Liver (tissue), 9 donors: ENCODE results near the gene RRP1. TPM values are rescaled to one million over a fixed set of nuclear protein-coding genes. Genes with fewer than 3 reads are reported as not detected.

Source experiments
- DNase-seq: peaks from one replicate; pipeline ENCODE4 v3.0.0-alpha.2; 2017; ENCODE audit warnings: low spot score
- H3K27ac ChIP-seq, 2 donors: one replicate each; pipeline ENCODE4 v1.7.0; 2013; ENCODE audit warnings: inconsistent platforms in 2 of 2, low read length in 2 of 2, control low read depth in 1 of 2, low read depth in 1 of 2, mild to moderate bottlenecking in 1 of 2
- H3K27me3 ChIP-seq, 4 donors: one replicate each; pipeline versions ENCODE4 v1.6.1 to v1.7.0; 2013; ENCODE audit warnings: low read length in 3 of 4, inconsistent platforms in 1 of 4, mild to moderate bottlenecking in 1 of 4, moderate library complexity in 1 of 4; ENCODE audit not compliant: control insufficient read depth in 4 of 4, insufficient read depth in 4 of 4
- H3K36me3 ChIP-seq, 4 donors: one replicate each; pipeline versions ENCODE4 v1.6.1 to v1.7.0; 2013; ENCODE audit warnings: low read length in 3 of 4, mild to moderate bottlenecking in 3 of 4, low read depth in 1 of 4, moderate library complexity in 1 of 4; ENCODE audit not compliant: control insufficient read depth in 4 of 4, insufficient read depth in 3 of 4
- H3K4me1 ChIP-seq, 4 donors: one replicate each; pipeline versions ENCODE4 v1.6.1 to v1.7.0; 2013; ENCODE audit warnings: low read length in 3 of 4, mild to moderate bottlenecking in 3 of 4, moderate library complexity in 1 of 4; ENCODE audit not compliant: control insufficient read depth in 4 of 4, insufficient read depth in 4 of 4
- H3K4me3 ChIP-seq, 3 donors: one replicate each; pipeline versions ENCODE4 v1.6.1 to v1.7.0; 2013; ENCODE audit warnings: low read length in 3 of 3, control low read depth in 1 of 3, low read depth in 1 of 3, mild to moderate bottlenecking in 1 of 3
- H3K9ac ChIP-seq, 2 donors: one replicate each; pipeline ENCODE4 v1.7.0; 2013; ENCODE audit warnings: low read length in 2 of 2, mild to moderate bottlenecking in 2 of 2, moderate library complexity in 2 of 2, control low read depth in 1 of 2, low read depth in 1 of 2
- H3K9me3 ChIP-seq, 4 donors: one replicate each; pipeline versions ENCODE4 v1.6.1 to v1.7.0; 2013; ENCODE audit warnings: low read length in 3 of 4; ENCODE audit not compliant: control insufficient read depth in 4 of 4
- ATF3 ChIP-seq: IDR thresholded peaks from 2 replicates; pipeline ENCODE4 v1.6.1; 2016; ENCODE audit warnings: antibody characterized with exemption
- CTCF ChIP-seq: fragments of 150-350 bp; IDR thresholded peaks from 2 replicates; pipeline ENCODE4 v1.5.1; 2017; ENCODE audit warnings: improper control_type of control experiment, low read depth, low read length; ENCODE audit not compliant: missing input control
- EGR1 ChIP-seq, 2 donors: IDR thresholded peaks; 2 replicates each; pipeline ENCODE4 v1.6.1; 2016 to 2018; ENCODE audit warnings: antibody characterized with exemption in 2 of 2, low read depth in 2 of 2
- FOXA1 ChIP-seq: IDR thresholded peaks from 2 replicates; pipeline ENCODE4 v1.6.1; 2016; ENCODE audit warnings: antibody characterized with exemption
- FOXA2 ChIP-seq: IDR thresholded peaks from 2 replicates; pipeline ENCODE4 v1.6.1; 2016; ENCODE audit warnings: antibody characterized with exemption
- GABPA ChIP-seq, 2 donors: IDR thresholded peaks in 1 of 2; conservative IDR thresholded peaks in 1 of 2; 2 replicates each; pipeline ENCODE4 v1.6.1; 2016; ENCODE audit warnings: antibody characterized with exemption in 2 of 2, mild to moderate bottlenecking in 1 of 2, moderate library complexity in 1 of 2
- HNF4A ChIP-seq, 2 donors: conservative IDR thresholded peaks; 2 replicates each; pipeline ENCODE4 v1.6.1; 2016; ENCODE audit warnings: antibody characterized with exemption in 2 of 2, mild to moderate bottlenecking in 2 of 2
- HNF4G ChIP-seq: IDR thresholded peaks from 2 replicates; pipeline ENCODE4 v1.6.1; 2016; ENCODE audit warnings: antibody characterized with exemption
- JUND ChIP-seq, 2 donors: IDR thresholded peaks; 2 replicates each; pipeline ENCODE4 v1.6.1; 2016; ENCODE audit warnings: antibody characterized with exemption in 2 of 2
- MAX ChIP-seq: IDR thresholded peaks from 2 replicates; pipeline ENCODE4 v1.6.1; 2016; ENCODE audit warnings: antibody characterized with exemption
- NR2F2 ChIP-seq: IDR thresholded peaks from 2 replicates; pipeline ENCODE4 v1.6.1; 2016; ENCODE audit warnings: antibody characterized with exemption
- RAD21 ChIP-seq, 2 donors: IDR thresholded peaks; 2 replicates each; pipeline ENCODE4 v1.6.1; 2016; ENCODE audit warnings: antibody characterized with exemption in 2 of 2, mild to moderate bottlenecking in 2 of 2
- REST ChIP-seq: IDR thresholded peaks from 2 replicates; pipeline ENCODE4 v1.6.1; 2016; ENCODE audit warnings: antibody characterized with exemption, mild to moderate bottlenecking
- RXRA ChIP-seq, 2 donors: IDR thresholded peaks; 2 replicates each; pipeline ENCODE4 v1.6.1; 2017 to 2018; ENCODE audit warnings: antibody characterized with exemption in 2 of 2, mild to moderate bottlenecking in 1 of 2
- SP1 ChIP-seq: IDR thresholded peaks from 2 replicates; pipeline ENCODE4 v1.6.1; 2018; ENCODE audit warnings: antibody characterized with exemption, mild to moderate bottlenecking
- TAF1 ChIP-seq: conservative IDR thresholded peaks from 2 replicates; pipeline ENCODE4 v1.6.1; 2016; ENCODE audit warnings: antibody characterized with exemption, mild to moderate bottlenecking
- YY1 ChIP-seq: IDR thresholded peaks from 2 replicates; pipeline ENCODE4 v1.6.1; 2016; ENCODE audit warnings: antibody characterized with exemption, mild to moderate bottlenecking
- WGBS: extraction: QIAGEN DNeasy Blood & Tissue Kit; methylation state at CpG from one replicate; pipeline ENCODE4 v1.1.7; 2013; 5-methylcytosine and 5-hydroxymethylcytosine counted together
- polyA plus RNA-seq, 2 donors: library from polyadenylated mRNA; stranded (reverse) in 1 of 2; unstranded in 1 of 2; fragments of 200-250 nt in 1 of 2; fragments of >200 nt in 1 of 2; fragmentation: Nextera tagmentation in 1 of 2; extraction: Ambion mirVana in 1 of 2; gene quantifications; one replicate each; pipeline versions ENCODE4 v1.2.1 to v1.2.3, GENCODE V29; 2013 to 2015
- total RNA-seq, 2 donors: library from RNA; depleted of rRNA; stranded (reverse); fragments of >200 nt; gene quantifications; one replicate each; pipeline ENCODE4 v1.2.3, GENCODE V29; 2014
- TF ChIP-seq, protein P1 (sequence below): IDR thresholded peaks from 2 replicates; pipeline ENCODE4 v1.6.1; 2016; ENCODE audit warnings: antibody characterized with exemption
- donor health status: healthy.
- donor health status: healthy.
- donor health status: healthy.
- donor health status: healthy.
- donor health status: healthy.

The RRP1 gene
- total and polyA plus RNA-seq, 4 donors = 5.4 to 15.0 (median 7.7) TPM

GRCh38 chr21:43783098-43783700 is 6.2 kb upstream of the RRP1 start:
- peak overlapping the region; percentile 89 to 94 for H3K27ac ChIP-seq
- H3K27me3 ChIP-seq = no peaks in the 10 kb centered on the region
- TF ChIP-seq HNF4G (peak; percentile 28), GABPA (IDR thresholded peaks at IDR 0.05 in 1 of 2, conservative IDR thresholded peaks at IDR 0.05 in 1 of 2) (peak in 1 of 2 donors; percentile 41), SP1 (peak; percentile 91), RXRA (IDR thresholded peaks at IDR 0.05) (peak; percentile 96 to 97), JUND (IDR thresholded peaks at IDR 0.05) (peak; percentile 45 to 65), MAX (peak; percentile 90), YY1 (peak; percentile 86), HNF4A (conservative IDR thresholded peaks at IDR 0.05) (peak; percentile 80 to 88), FOXA1 (peak; percentile 54), ATF3 (no peak), NR2F2 (no peak), FOXA2 (peak; percentile 50), CTCF (no peak), EGR1 (IDR thresholded peaks at IDR 0.05; ENCODE audit: low read depth in 2 of 2) (peak in 1 of 2 donors; percentile 68), REST (peak; percentile 68), RAD21 (IDR thresholded peaks at IDR 0.05) (peak in 1 of 2 donors; percentile 65), TAF1 (peak; percentile 44)
- TF ChIP-seq, protein P1, sequence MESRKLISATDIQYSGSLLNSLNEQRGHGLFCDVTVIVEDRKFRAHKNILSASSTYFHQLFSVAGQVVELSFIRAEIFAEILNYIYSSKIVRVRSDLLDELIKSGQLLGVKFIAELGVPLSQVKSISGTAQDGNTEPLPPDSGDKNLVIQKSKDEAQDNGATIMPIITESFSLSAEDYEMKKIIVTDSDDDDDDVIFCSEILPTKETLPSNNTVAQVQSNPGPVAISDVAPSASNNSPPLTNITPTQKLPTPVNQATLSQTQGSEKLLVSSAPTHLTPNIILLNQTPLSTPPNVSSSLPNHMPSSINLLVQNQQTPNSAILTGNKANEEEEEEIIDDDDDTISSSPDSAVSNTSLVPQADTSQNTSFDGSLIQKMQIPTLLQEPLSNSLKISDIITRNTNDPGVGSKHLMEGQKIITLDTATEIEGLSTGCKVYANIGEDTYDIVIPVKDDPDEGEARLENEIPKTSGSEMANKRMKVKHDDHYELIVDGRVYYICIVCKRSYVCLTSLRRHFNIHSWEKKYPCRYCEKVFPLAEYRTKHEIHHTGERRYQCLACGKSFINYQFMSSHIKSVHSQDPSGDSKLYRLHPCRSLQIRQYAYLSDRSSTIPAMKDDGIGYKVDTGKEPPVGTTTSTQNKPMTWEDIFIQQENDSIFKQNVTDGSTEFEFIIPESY = no peak
- peaks cover 9 to 15% (median 12%) of the 10 kb centered on the region in 4 donors for H3K4me1 ChIP-seq
- 50% methylated on average over 17 of the region's 17 CpGs for WGBS
- no peaks in the 10 kb centered on the region for H3K9me3 ChIP-seq
- H3K36me3 ChIP-seq = no peaks in the 10 kb centered on the region
- H3K9ac ChIP-seq = no peak overlapping the region
- peak; percentile 50 for DNase-seq
- H3K4me3 ChIP-seq = no peak overlapping the region
